ENCODE results near the gene ERBB3. TPM values are rescaled to one million over a fixed set of nuclear protein-coding genes. Genes with fewer than 3 reads are reported as not detected.

The ERBB3 gene
- total RNA-seq, 1 donor from 2014 or later, result 2.3 TPM

- H3K4me3 ChIP-seq, result no peak overlapping the region
- H3K27me3 ChIP-seq (ENCODE audit: low read depth), result no peaks in the 10 kb centered on the region
- no peaks in the 10 kb centered on the region for H3K9me3 ChIP-seq (replicated peaks)
- H3K36me3 ChIP-seq, result peaks cover 58% of the 10 kb centered on the region
- intact Hi-C loops (cut with micrococcal nuclease), result no loop called here
- TF ChIP-seq CTCF (IDR thresholded peaks at IDR 0.05; ENCODE audit: borderline replicate concordance), result no peak
- peaks cover 38% of the 10 kb centered on the region for H3K4me1 ChIP-seq
- no peak overlapping the region for H3K27ac ChIP-seq (replicated peaks)
- DNase-seq, result no peak
Observed at GRCh38 chr12:56130876-56131275, 50.9 kb downstream of the ERBB3 start.

DNA sequence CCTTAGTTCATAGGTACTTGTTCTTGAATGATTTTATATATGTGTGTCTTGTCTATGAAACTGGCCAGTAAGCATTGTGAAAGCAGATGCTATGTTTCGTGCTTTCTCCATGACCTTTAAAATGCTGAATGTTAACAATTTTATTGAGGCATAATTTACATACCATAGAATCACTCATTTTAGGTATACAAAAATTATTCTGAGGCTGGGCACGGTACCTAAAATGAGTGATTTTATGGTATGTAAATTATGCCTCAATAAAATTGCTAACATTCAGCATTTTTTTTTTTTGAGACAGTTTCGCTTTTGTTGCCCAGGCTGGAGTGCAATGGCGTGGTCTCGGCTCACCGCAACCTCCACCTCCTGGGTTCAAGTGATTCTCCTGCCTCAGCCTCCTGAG lies 54.9 kb downstream of the ERBB3 start:
- Histone ChIP-seq H3K4me1 (peaks cover 3% of the 10 kb centered on the region), H3K4me3 (no peak overlapping the region), H3K9me3 (replicated peaks) (no peaks in the 10 kb centered on the region), H3K27ac (replicated peaks) (no peak overlapping the region), H3K36me3 (peaks cover 98% of the 10 kb centered on the region), H3K27me3 (ENCODE audit: low read depth) (no peaks in the 10 kb centered on the region)
- intact Hi-C loops (cut with micrococcal nuclease), result no loop called here
- DNase-seq, result no peak
- TF ChIP-seq CTCF (IDR thresholded peaks at IDR 0.05; ENCODE audit: borderline replicate concordance), result no peak

GRCh38 chr12:56137853-56138571 lies 58.0 kb downstream of the ERBB3 start:
- Histone ChIP-seq H3K36me3 (peaks cover 95% of the 10 kb centered on the region), H3K27me3 (ENCODE audit: low read depth) (no peaks in the 10 kb centered on the region), H3K9me3 (replicated peaks) (no peaks in the 10 kb centered on the region), H3K4me3 (no peak overlapping the region), H3K4me1 (peaks cover 6% of the 10 kb centered on the region), H3K27ac (replicated peaks) (no peak overlapping the region)
- intact Hi-C loops (cut with micrococcal nuclease), result no loop called here
- no peak for TF ChIP-seq CTCF (IDR thresholded peaks at IDR 0.05; ENCODE audit: borderline replicate concordance)
- no peak for DNase-seq

- H3K4me1 ChIP-seq, result peaks cover 41% of the 10 kb centered on the region
- intact Hi-C loops (cut with micrococcal nuclease), result no loop called here
- no peak for DNase-seq
- H3K9me3 ChIP-seq (replicated peaks), result no peaks in the 10 kb centered on the region
- TF ChIP-seq CTCF (IDR thresholded peaks at IDR 0.05; ENCODE audit: borderline replicate concordance), result no peak
- peaks cover 76% of the 10 kb centered on the region for H3K36me3 ChIP-seq
- no peaks in the 10 kb centered on the region for H3K27me3 ChIP-seq (ENCODE audit: low read depth)
- H3K4me3 ChIP-seq, result no peak overlapping the region
- H3K27ac ChIP-seq (replicated peaks), result peak overlapping the region; percentile 89
Observed at GRCh38 chr12:56141946-56142784, 62.2 kb downstream of the ERBB3 start.

- DNase-seq, result no peak
- Histone ChIP-seq H3K27ac (replicated peaks) (peak overlapping the region; percentile 89), H3K9me3 (replicated peaks) (no peaks in the 10 kb centered on the region), H3K27me3 (ENCODE audit: low read depth) (no peaks in the 10 kb centered on the region), H3K36me3 (peaks cover 65% of the 10 kb centered on the region), H3K4me1 (peaks cover 42% of the 10 kb centered on the region), H3K4me3 (no peak overlapping the region)
- intact Hi-C loops (cut with micrococcal nuclease), result no loop called here
- TF ChIP-seq CTCF (IDR thresholded peaks at IDR 0.05; ENCODE audit: borderline replicate concordance), result no peak
Observed at GRCh38 chr12:56143217-56143616, 63.3 kb downstream of the ERBB3 start.

Measured in left ventricle myocardium inferior (tissue), 1 donor.